ENCODE data around the gene PALLD.

DNA sequence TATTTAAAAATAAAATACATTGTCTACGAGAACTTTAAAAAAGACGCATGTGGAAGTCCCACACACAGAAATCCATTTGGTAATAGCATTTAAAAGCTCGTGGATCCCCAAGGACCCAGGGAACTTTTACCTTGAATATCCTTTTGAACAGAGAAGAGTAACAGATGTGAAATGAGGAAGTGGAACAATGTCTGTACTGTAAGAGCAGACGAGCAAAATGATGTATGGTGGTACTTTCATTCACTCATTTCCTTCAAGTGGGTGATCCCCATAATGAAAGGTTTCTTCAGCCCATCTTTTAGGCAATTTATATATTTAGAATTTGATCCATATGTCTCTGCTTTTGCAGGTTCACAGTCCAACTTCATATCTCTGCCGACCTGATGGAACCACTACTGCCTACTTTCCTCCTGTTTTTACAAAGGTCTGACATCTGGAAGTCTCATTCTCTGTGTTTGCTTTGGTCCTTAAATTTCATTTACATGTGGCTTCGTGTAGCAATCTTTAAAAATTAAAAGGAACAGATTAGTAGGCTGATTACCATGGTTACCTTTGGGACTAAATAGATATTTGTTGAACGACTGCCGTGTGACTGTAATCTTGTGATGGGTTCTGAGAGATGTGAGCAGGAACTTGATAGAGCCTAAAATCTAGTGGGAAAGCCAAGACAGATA is 188.4 kb downstream of the PALLD start:
- TF ChIP-seq POLR2A (IDR thresholded peaks at IDR 0.05; ENCODE audit: insufficient read depth in 1 of 2, low read depth in 2 of 2, low read length in 2 of 2): no peak
- TF ChIP-seq ERF (CRISPR knock-in tag; IDR thresholded peaks at IDR 0.05): no peak
- no peak for TF ChIP-seq ZNF530 (CRISPR knock-in tag; IDR thresholded peaks at IDR 0.05; ENCODE audit: low read depth)
- TF ChIP-seq EZH2 (conservative IDR thresholded peaks at IDR 0.05; ENCODE audit: low read depth, low read length): no peak
- TF ChIP-seq ZNF225 (CRISPR knock-in tag; IDR thresholded peaks at IDR 0.05): no peak
- TF ChIP-seq ZNF749 (CRISPR knock-in tag; IDR thresholded peaks at IDR 0.05; ENCODE audit: borderline replicate concordance): no peak
- no peak for TF ChIP-seq ATAD3A (CRISPR knock-in tag; IDR thresholded peaks at IDR 0.05)
- no peak for TF ChIP-seq ZNF333 (CRISPR knock-in tag; IDR thresholded peaks at IDR 0.05; ENCODE audit: borderline replicate concordance)
- TF ChIP-seq, protein P1, sequence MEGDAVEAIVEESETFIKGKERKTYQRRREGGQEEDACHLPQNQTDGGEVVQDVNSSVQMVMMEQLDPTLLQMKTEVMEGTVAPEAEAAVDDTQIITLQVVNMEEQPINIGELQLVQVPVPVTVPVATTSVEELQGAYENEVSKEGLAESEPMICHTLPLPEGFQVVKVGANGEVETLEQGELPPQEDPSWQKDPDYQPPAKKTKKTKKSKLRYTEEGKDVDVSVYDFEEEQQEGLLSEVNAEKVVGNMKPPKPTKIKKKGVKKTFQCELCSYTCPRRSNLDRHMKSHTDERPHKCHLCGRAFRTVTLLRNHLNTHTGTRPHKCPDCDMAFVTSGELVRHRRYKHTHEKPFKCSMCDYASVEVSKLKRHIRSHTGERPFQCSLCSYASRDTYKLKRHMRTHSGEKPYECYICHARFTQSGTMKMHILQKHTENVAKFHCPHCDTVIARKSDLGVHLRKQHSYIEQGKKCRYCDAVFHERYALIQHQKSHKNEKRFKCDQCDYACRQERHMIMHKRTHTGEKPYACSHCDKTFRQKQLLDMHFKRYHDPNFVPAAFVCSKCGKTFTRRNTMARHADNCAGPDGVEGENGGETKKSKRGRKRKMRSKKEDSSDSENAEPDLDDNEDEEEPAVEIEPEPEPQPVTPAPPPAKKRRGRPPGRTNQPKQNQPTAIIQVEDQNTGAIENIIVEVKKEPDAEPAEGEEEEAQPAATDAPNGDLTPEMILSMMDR (CRISPR knock-in tag; IDR thresholded peaks at IDR 0.05): no peak
- no peak for TF ChIP-seq NRL (CRISPR knock-in tag; IDR thresholded peaks at IDR 0.05; ENCODE audit: borderline replicate concordance)
- TF ChIP-seq ETV5 (CRISPR knock-in tag; IDR thresholded peaks at IDR 0.05; ENCODE audit: borderline replicate concordance): no peak
- TF ChIP-seq ZSCAN30 (CRISPR knock-in tag; IDR thresholded peaks at IDR 0.05): no peak
- no peak for TF ChIP-seq ZBTB20 (CRISPR knock-in tag; IDR thresholded peaks at IDR 0.05; ENCODE audit: borderline replicate concordance, low read depth)
